A549 (cell line): Measurements from ENCODE around the gene DAB2IP. TPM values are rescaled to one million over a fixed set of nuclear protein-coding genes. Genes with fewer than 3 reads are reported as not detected.

Source experiments
- ATAC-seq, 2 experiments: fragments of 200-7000 bp in 1 of 2; fragments of >200 bp in 1 of 2; cut with Nextera tagmentation in 1 of 2; cut with Tn5 transposase in 1 of 2; 3 replicates each; pipeline versions ENCODE4 v1.8.0 to v1.9.1; 2018 to 2020; ENCODE audit warnings: mild to moderate bottlenecking in 1 of 2, moderate library complexity in 1 of 2
- CTCF ChIA-PET: fragments of 300-600 bp; sonication (Branson Sonifier 250); formaldehyde crosslinking; extraction: SDS; loops from one replicate; lab custom pipeline; 2021; ENCODE audit warnings: antibody characterized with exemption, inconsistent platforms; lab: Yijun Ruan, JAX
- POLR2A ChIA-PET: fragments of 350-600 bp; formaldehyde crosslinking; extraction: SDS; loops from one replicate; lab custom pipeline; 2021; ENCODE audit warnings: antibody characterized with exemption, inconsistent platforms; lab: Yijun Ruan, JAX
- DNase-seq, 2 experiments: peaks; one replicate each; pipeline versions ENCODE4 v3.0.0 to v3.0.0-alpha.2; 2011 to 2016; ENCODE audit warnings: low read depth in 1 of 2, low spot score in 1 of 2
- FAIRE-seq: peaks from 2 replicates; lab custom pipeline; 2011; peaks lifted over from hg19 to GRCh38; lab: Jason Lieb, UNC
- H3K27ac ChIP-seq, 2 experiments: fragments of >200 bp; sonication (Bioruptor Twin); formaldehyde crosslinking; 3 replicates each; pipeline ENCODE4 v1.5.1; 2016 to 2017
- H3K4me1 ChIP-seq: fragments of >200 bp; sonication (Bioruptor Twin); formaldehyde crosslinking; 3 replicates; pipeline ENCODE4 v1.6.1; 2016
- H3K4me2 ChIP-seq: fragments of >200 bp; sonication (Bioruptor Twin); formaldehyde crosslinking; 3 replicates; pipeline ENCODE4 v1.6.1; 2016
- H3K4me3 ChIP-seq: fragments of >200 bp; sonication (Bioruptor Twin); formaldehyde crosslinking; 3 replicates; pipeline ENCODE4 v1.5.1; 2016
- H3K9me3 ChIP-seq: fragments of >200 bp; sonication (Bioruptor Twin); formaldehyde crosslinking; 3 replicates; pipeline ENCODE4 v1.6.1; 2016
- BHLHE40 ChIP-seq: IDR thresholded peaks from 2 replicates; pipeline ENCODE4 v1.6.1; 2012; ENCODE audit warnings: low read depth, low read length, inconsistent platforms
- CBX8 ChIP-seq: fragments of 200-600 bp; sonication (generic); IDR thresholded peaks from 2 replicates; pipeline ENCODE4 v1.6.1; 2016
- CHD4 ChIP-seq: fragments of 200-600 bp; sonication (generic); IDR thresholded peaks from 2 replicates; pipeline ENCODE4 v1.6.1; 2016; ENCODE audit warnings: antibody characterized with exemption, mild to moderate bottlenecking, borderline replicate concordance
- CTCF ChIP-seq: fragments of >200 bp; sonication (Bioruptor Twin); formaldehyde crosslinking; IDR thresholded peaks from 3 replicates; pipeline ENCODE4 v1.5.1; 2016
- EHMT2 ChIP-seq: fragments of 200-600 bp; sonication (generic); IDR thresholded peaks from 2 replicates; pipeline ENCODE4 v1.6.1; 2016; ENCODE audit warnings: antibody characterized with exemption, low read depth, mild to moderate bottlenecking, moderate library complexity
- FOSL2 ChIP-seq, 2 experiments: fragments of 450-650 bp in 1 of 2; fragments of >200 bp in 1 of 2; sonication (Bioruptor Twin) in 1 of 2; formaldehyde crosslinking; IDR thresholded peaks; 2 replicates each; pipeline versions ENCODE4 v1.5.0 to v1.6.1; 2016 to 2020; ENCODE audit warnings: mild to moderate bottlenecking in 1 of 2, moderate library complexity in 1 of 2
- FOXS1 ChIP-seq: fragments of 250-450 bp; sonication (Bioruptor Pico); IDR thresholded peaks from 2 replicates; pipeline ENCODE4 v1.5.0; 2020; ENCODE audit warnings: mild to moderate bottlenecking, moderate library complexity
- HDAC2 ChIP-seq: fragments of 200-600 bp; sonication (generic); IDR thresholded peaks from 2 replicates; pipeline ENCODE4 v1.6.1; 2016
- HOXB13 ChIP-seq: fragments of 250-450 bp; sonication (Bioruptor Pico); IDR thresholded peaks from 2 replicates; pipeline ENCODE4 v1.5.0; 2020; ENCODE audit warnings: low read depth, mild to moderate bottlenecking, moderate library complexity
- KDM1A ChIP-seq: fragments of 200-600 bp; sonication (generic); IDR thresholded peaks from 2 replicates; pipeline ENCODE4 v1.6.1; 2016; ENCODE audit warnings: low read depth, mild to moderate bottlenecking
- KDM5A ChIP-seq: fragments of 200-600 bp; sonication (generic); IDR thresholded peaks from 2 replicates; pipeline ENCODE4 v1.6.1; 2016; ENCODE audit warnings: antibody characterized with exemption, mild to moderate bottlenecking
- MYC ChIP-seq: IDR thresholded peaks from 2 replicates; pipeline ENCODE4 v1.6.1; 2012; ENCODE audit warnings: mild to moderate bottlenecking, inconsistent platforms, low read length, improper control_type of control experiment, borderline replicate concordance
- NR3C1 ChIP-seq: fragments of >200 bp; sonication (Bioruptor Twin); formaldehyde crosslinking; IDR thresholded peaks from 3 replicates; pipeline ENCODE4 v1.6.1; 2017
- PHF8 ChIP-seq: fragments of 200-600 bp; sonication (generic); IDR thresholded peaks from 2 replicates; pipeline ENCODE4 v1.6.1; 2016; ENCODE audit warnings: low read depth, mild to moderate bottlenecking, antibody characterized with exemption, moderate library complexity, borderline replicate concordance
- RAD21 ChIP-seq, 2 experiments: fragments of >200 bp in 1 of 2; sonication (Bioruptor Twin) in 1 of 2; formaldehyde crosslinking in 1 of 2; IDR thresholded peaks in 1 of 2; conservative IDR thresholded peaks in 1 of 2; 2 replicates in 1 of 2; 3 replicates in 1 of 2; pipeline ENCODE4 v1.6.1; 2012 to 2018; ENCODE audit warnings: inconsistent platforms in 1 of 2
- RFX5 ChIP-seq: fragments of 450-650 bp; IDR thresholded peaks from 2 replicates; pipeline ENCODE4 v1.7.1; 2014; ENCODE audit warnings: antibody characterized with exemption, mild to moderate bottlenecking, moderate library complexity
- RNF2 ChIP-seq: fragments of 200-600 bp; sonication (generic); IDR thresholded peaks from 2 replicates; pipeline ENCODE4 v1.6.1; 2016; ENCODE audit warnings: low read depth, mild to moderate bottlenecking, antibody characterized with exemption, moderate library complexity, borderline replicate concordance
- SMC3 ChIP-seq: fragments of >200 bp; sonication (Bioruptor Twin); formaldehyde crosslinking; IDR thresholded peaks from 3 replicates; pipeline ENCODE4 v1.6.1; 2018; ENCODE audit warnings: inconsistent platforms
- ZC3H11A ChIP-seq: fragments of 450-650 bp; IDR thresholded peaks from 2 replicates; pipeline ENCODE4 v1.6.1; 2014; ENCODE audit warnings: antibody characterized with exemption, mild to moderate bottlenecking
- ZNF302 ChIP-seq: fragments of 250-450 bp; sonication (Bioruptor Pico); IDR thresholded peaks from 2 replicates; pipeline ENCODE4 v1.9.0; 2021; ENCODE audit warnings: inconsistent platforms, mild to moderate bottlenecking, moderate library complexity
- ZSCAN20 ChIP-seq: fragments of 250-450 bp; sonication (Bioruptor Pico); IDR thresholded peaks from 2 replicates; pipeline ENCODE4 v1.8.0; 2022; ENCODE audit warnings: mild to moderate bottlenecking, moderate library complexity
- WGBS: methylation state at CpG from one replicate; pipeline ENCODE4 v1.1.6; 2017; ENCODE audit errors: missing lambda C conversion rate; 5-methylcytosine and 5-hydroxymethylcytosine counted together
- polyA plus RNA-seq, 4 experiments: library from polyadenylated mRNA; depleted of rRNA in 3 of 4; stranded (reverse); fragments of >200 nt; fragmentation: RNase III in 1 of 4; extraction: RNeasy Plus Mini Kit Qiagen cat#74134 plus additional on column Dnase treatment in 1 of 4; gene quantifications; 2 replicates in 3 of 4; 3 replicates in 1 of 4; pipeline ENCODE4 v1.2.3, GENCODE V29; 2011 to 2017
- TF ChIP-seq, protein P1 (sequence below): IDR thresholded peaks from 2 replicates; pipeline ENCODE4 v1.6.1; 2012

DAB2IP gene
- polyA plus RNA-seq, 2 of the 4 experiments (the other 2 are of a cell fraction): 9.7 to 13.9 TPM

DNA sequence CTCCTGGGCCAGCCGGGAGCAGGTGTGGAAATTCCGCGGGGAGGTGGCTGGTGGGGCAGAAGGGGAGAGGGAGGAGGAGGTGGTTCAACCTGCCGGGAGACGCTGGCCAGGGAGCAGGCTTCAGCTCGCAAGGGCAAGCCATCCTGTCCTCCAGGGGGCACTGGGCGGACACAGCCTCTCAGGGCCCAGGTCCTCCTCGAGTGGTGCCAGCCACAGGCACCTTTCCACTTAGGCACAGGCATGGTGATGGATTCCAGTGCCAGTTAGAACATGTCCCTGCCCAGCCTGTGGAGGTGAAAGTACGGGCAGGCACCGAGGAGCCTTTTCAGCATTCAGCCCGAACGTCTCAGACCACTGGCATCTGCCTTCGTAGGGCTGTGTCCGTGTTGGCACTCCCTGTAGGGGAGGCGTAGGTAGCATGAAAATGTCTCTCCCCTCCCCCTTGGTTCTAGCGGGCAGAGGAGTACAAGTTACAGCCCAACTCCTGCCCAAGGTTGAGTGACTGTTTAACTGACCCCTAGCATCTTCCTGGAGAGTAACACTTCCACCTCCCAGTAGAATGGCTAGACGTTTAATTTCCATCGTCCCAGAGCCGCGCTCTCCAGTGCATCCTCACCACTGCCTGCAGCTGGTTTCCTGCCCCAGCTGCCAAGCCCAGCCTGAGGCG is 48.9 kb downstream of the DAB2IP start:
- no peak for FAIRE-seq
- peak; percentile 57 to 58 for DNase-seq

GRCh38 chr9:121700832-121701419 is 49.5 kb downstream of the DAB2IP start:
- no peak for ATAC-seq
- Histone ChIP-seq H3K27ac (no peak overlapping the region), H3K4me3 (no peak overlapping the region), H3K4me1 (peaks cover 8% of the 10 kb centered on the region; the same call in 1 of the 3 replicates), H3K4me2 (no peak overlapping the region), H3K9me3 (no peaks in the 10 kb centered on the region)
- ChIA-PET POLR2A (no interaction called here), CTCF (interaction anchor here (1.2 to 7.4 kb wide), 8 partner anchors 11 to 289 kb away, joined by 3 to 47 read pairs (median 4); no protein-coding TSS in a partner anchor)
- TF ChIP-seq HOXB13 (CRISPR knock-in tag): no peak
- no peak for TF ChIP-seq KDM5A
- TF ChIP-seq PHF8: no peak
- TF ChIP-seq, protein P1, sequence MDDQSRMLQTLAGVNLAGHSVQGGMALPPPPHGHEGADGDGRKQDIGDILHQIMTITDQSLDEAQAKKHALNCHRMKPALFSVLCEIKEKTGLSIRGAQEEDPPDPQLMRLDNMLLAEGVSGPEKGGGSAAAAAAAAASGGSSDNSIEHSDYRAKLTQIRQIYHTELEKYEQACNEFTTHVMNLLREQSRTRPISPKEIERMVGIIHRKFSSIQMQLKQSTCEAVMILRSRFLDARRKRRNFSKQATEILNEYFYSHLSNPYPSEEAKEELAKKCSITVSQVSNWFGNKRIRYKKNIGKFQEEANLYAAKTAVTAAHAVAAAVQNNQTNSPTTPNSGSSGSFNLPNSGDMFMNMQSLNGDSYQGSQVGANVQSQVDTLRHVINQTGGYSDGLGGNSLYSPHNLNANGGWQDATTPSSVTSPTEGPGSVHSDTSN: no peak
- no peak for TF ChIP-seq RAD21 (conservative IDR thresholded peaks at IDR 0.05 in 1 of 2, IDR thresholded peaks at IDR 0.05 in 1 of 2)
- TF ChIP-seq BHLHE40: no peak
- TF ChIP-seq MYC: no peak
- TF ChIP-seq HDAC2: no peak
- WGBS: 89% methylated on average over 21 of the region's 26 CpGs
- no peak for FAIRE-seq
- no peak for DNase-seq

More for the DNA sequence above, 48.9 kb downstream of the DAB2IP start:
- H3K9me3 ChIP-seq: no peaks in the 10 kb centered on the region
- H3K4me1 ChIP-seq: peaks cover 8% of the 10 kb centered on the region; the same call in 1 of the 3 replicates
- peak overlapping the region; percentile 55; the same call in 2 of the 3 replicates for H3K4me3 ChIP-seq
- TF ChIP-seq ZSCAN20 (no peak), SMC3 (peak; percentile 30; the same call in 1 of the 3 replicates), RAD21 (conservative IDR thresholded peaks at IDR 0.05 in 1 of 2, IDR thresholded peaks at IDR 0.05 in 1 of 2) (peak; percentile 25 to 42; a peak in 2 of 5 replicates), CTCF (peak; percentile 48)
- ATAC-seq: peak; percentile 84 to 88
- peak overlapping the region; percentile 87 for H3K4me2 ChIP-seq
- 76% methylated on average over 19 of the region's 21 CpGs for WGBS
- CTCF ChIA-PET: interaction anchor here (0.6 to 7.4 kb wide), 12 partner anchors 9 to 497 kb away, joined by 3 to 47 read pairs (median 4); no protein-coding TSS in a partner anchor
- POLR2A ChIA-PET: no interaction called here
- peak overlapping the region in 1 of 2 experiments; percentile 94; a peak in 4 of 6 replicates for H3K27ac ChIP-seq

DNA sequence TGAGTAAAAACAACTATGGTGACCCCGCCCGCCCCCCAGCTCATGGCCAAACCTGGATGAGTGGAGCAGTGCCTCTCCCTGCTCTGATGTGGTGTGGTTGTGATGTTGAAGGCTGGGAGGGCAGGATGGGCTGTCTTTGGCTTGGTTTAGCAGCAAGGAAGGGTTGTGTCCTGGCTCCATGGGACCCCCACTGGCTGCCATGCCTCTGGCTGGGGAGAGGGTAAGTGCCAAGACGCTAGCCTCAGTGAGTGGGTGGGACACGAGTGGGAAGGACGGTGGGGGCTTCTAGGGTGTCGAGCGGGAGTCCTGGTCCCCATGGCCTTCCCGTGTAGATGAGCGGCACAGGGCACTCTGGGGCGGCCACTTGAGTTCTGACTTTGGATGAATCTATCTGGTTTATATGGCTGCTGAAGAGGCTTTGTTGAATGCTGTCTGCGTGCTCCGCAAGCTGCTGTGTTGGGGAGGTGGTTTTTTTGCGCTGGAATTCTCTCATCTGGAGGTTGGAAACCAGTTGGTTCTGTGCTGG is 50.4 kb downstream of the DAB2IP start:
- 91% methylated on average over 11 of the region's 13 CpGs for WGBS
- FAIRE-seq (no peak), ATAC-seq (no peak), DNase-seq (no peak)
- ChIA-PET POLR2A (no interaction called here), CTCF (interaction anchor here (0.6 to 4.9 kb wide), 9 partner anchors 10 to 292 kb away, joined by 3 to 17 read pairs (median 3); no protein-coding TSS in a partner anchor)
- no peak for TF ChIP-seq CHD4
- no peak for TF ChIP-seq FOSL2 (IDR thresholded peaks at IDR 0.05)
- TF ChIP-seq FOSL2 (CRISPR knock-in tag; IDR thresholded peaks at IDR 0.05): no peak
- TF ChIP-seq CBX8: no peak
- no peak for TF ChIP-seq RFX5
- no peak for TF ChIP-seq EHMT2
- no peak for TF ChIP-seq ZNF302 (CRISPR knock-in tag)
- no peak for TF ChIP-seq RAD21 (conservative IDR thresholded peaks at IDR 0.05 in 1 of 2, IDR thresholded peaks at IDR 0.05 in 1 of 2)
- no peak for TF ChIP-seq KDM1A
- no peak for TF ChIP-seq KDM5A
- no peak for TF ChIP-seq ZC3H11A
- TF ChIP-seq FOXS1 (CRISPR knock-in tag): no peak
- TF ChIP-seq, protein P1: no peak
- TF ChIP-seq NR3C1: no peak
- TF ChIP-seq RNF2: no peak
- no peak for TF ChIP-seq ZSCAN20
- no peak for TF ChIP-seq HOXB13 (CRISPR knock-in tag)
- no peak overlapping the region for H3K4me2 ChIP-seq
- H3K9me3 ChIP-seq: no peaks in the 10 kb centered on the region
- peaks cover 8% of the 10 kb centered on the region; the same call in 1 of the 3 replicates for H3K4me1 ChIP-seq
- H3K4me3 ChIP-seq: no peak overlapping the region
- H3K27ac ChIP-seq: no peak overlapping the region
